Trophoblast cell (in vitro differentiated cells and primary cell): ENCODE measurements around the gene SOX6.
"Not testable (repeated sequence)": the region's sequence is repeated elsewhere in the genome, so short reads cannot be mapped to it uniquely, and the experiment has no call there.

ENCODE experiments used
- DNase-seq, 2 donors: peaks; one replicate each; pipeline ENCODE4 v3.0.0-alpha.2; 2016
- H2AFZ ChIP-seq: 2 replicates; pipeline ENCODE4 v1.6.1; 2013; ENCODE audit warnings: low read length, moderate library complexity, mild to moderate bottlenecking; ENCODE audit not compliant: insufficient read depth, poor library complexity
- H2AK5ac ChIP-seq: 2 replicates; pipeline ENCODE4 v1.6.1; 2013; ENCODE audit warnings: mild to moderate bottlenecking, low read length
- H2BK120ac ChIP-seq: 2 replicates; pipeline ENCODE4 v1.6.1; 2013; ENCODE audit warnings: low read length, mild to moderate bottlenecking, moderate library complexity; ENCODE audit not compliant: insufficient read depth, poor library complexity
- H2BK12ac ChIP-seq: 2 replicates; pipeline ENCODE4 v1.6.1; 2013; ENCODE audit warnings: mild to moderate bottlenecking, low read length, moderate library complexity
- H2BK5ac ChIP-seq: 2 replicates; pipeline ENCODE4 v1.6.1; 2013; ENCODE audit warnings: low read length, low read depth, moderate library complexity, mild to moderate bottlenecking; ENCODE audit not compliant: poor library complexity
- H3K14ac ChIP-seq: 2 replicates; pipeline ENCODE4 v1.6.1; 2013; ENCODE audit warnings: mild to moderate bottlenecking, low read length
- H3K18ac ChIP-seq: 2 replicates; pipeline ENCODE4 v1.6.1; 2013; ENCODE audit warnings: mild to moderate bottlenecking, low read length
- H3K23ac ChIP-seq: 2 replicates; pipeline ENCODE4 v1.6.1; 2013; ENCODE audit warnings: low read length
- H3K27ac ChIP-seq: 2 replicates; pipeline ENCODE4 v1.5.1; 2013; ENCODE audit warnings: low read depth, mild to moderate bottlenecking, inconsistent platforms, low read length, moderate library complexity
- H3K27me3 ChIP-seq: 2 replicates; pipeline ENCODE4 v1.6.1; 2013; ENCODE audit warnings: inconsistent platforms, mild to moderate bottlenecking, low read length, moderate library complexity; ENCODE audit not compliant: insufficient read depth
- H3K36me3 ChIP-seq, 2 experiments: 1 replicate in 1 of 2; 2 replicates in 1 of 2; pipeline ENCODE4 v1.6.1; 2013; ENCODE audit warnings: low read length in 2 of 2, mild to moderate bottlenecking in 2 of 2, moderate library complexity in 1 of 2; ENCODE audit not compliant: insufficient read depth in 2 of 2, control insufficient read depth in 1 of 2
- H3K4ac ChIP-seq: 2 replicates; pipeline ENCODE4 v1.6.1; 2013; ENCODE audit warnings: low read depth, mild to moderate bottlenecking, low read length, moderate library complexity
- H3K4me1 ChIP-seq, 2 experiments: 1 replicate in 1 of 2; 2 replicates in 1 of 2; pipeline ENCODE4 v1.6.1; 2013; ENCODE audit warnings: low read length in 2 of 2, mild to moderate bottlenecking in 2 of 2, moderate library complexity in 1 of 2; ENCODE audit not compliant: insufficient read depth in 2 of 2, control insufficient read depth in 1 of 2
- H3K4me2 ChIP-seq: 2 replicates; pipeline ENCODE4 v1.6.1; 2013; ENCODE audit warnings: inconsistent platforms, mild to moderate bottlenecking, low read length, moderate library complexity
- H3K4me3 ChIP-seq: 2 replicates; pipeline ENCODE4 v1.5.1; 2013; ENCODE audit warnings: mild to moderate bottlenecking, low read depth, low read length, inconsistent platforms
- H3K79me1 ChIP-seq: one replicate; pipeline ENCODE4 v1.6.1; 2013; ENCODE audit warnings: low read length
- H3K79me2 ChIP-seq: 2 replicates; pipeline ENCODE4 v1.6.1; 2013; ENCODE audit warnings: low read length, mild to moderate bottlenecking; ENCODE audit not compliant: control insufficient read depth, insufficient read depth, poor library complexity
- H3K9ac ChIP-seq: 2 replicates; pipeline ENCODE4 v1.6.1; 2013; ENCODE audit warnings: mild to moderate bottlenecking, low read length
- H3K9me3 ChIP-seq: 2 replicates; pipeline ENCODE4 v1.6.1; 2013; ENCODE audit warnings: low read depth, mild to moderate bottlenecking, control low read depth, inconsistent platforms, low read length; ENCODE audit not compliant: insufficient read depth
- H4K12ac ChIP-seq: 2 replicates; pipeline ENCODE4 v1.6.1; 2013; ENCODE audit warnings: low read depth, mild to moderate bottlenecking, low read length, moderate library complexity
- H4K8ac ChIP-seq: 2 replicates; pipeline ENCODE4 v1.6.1; 2013; ENCODE audit warnings: low read depth, mild to moderate bottlenecking, low read length, moderate library complexity
- H4K91ac ChIP-seq: one replicate; pipeline ENCODE4 v1.6.1; 2013; ENCODE audit warnings: low read depth, mild to moderate bottlenecking, low read length, moderate library complexity
- WGBS: extraction: QIAGEN DNeasy Blood & Tissue Kit; methylation state at CpG from one replicate; pipeline ENCODE4 v1.1.7; 2013; ENCODE audit warnings: missing lambda C conversion rate; ENCODE audit not compliant: insufficient read length, insufficient coverage; ENCODE audit errors: extremely low coverage; 5-methylcytosine and 5-hydroxymethylcytosine counted together

Gene SOX6

GRCh38 chr11:16031210-16031609, 325.1 kb downstream of the SOX6 start:
- Histone ChIP-seq H4K12ac (no peak overlapping the region), H3K18ac (no peak overlapping the region), H3K27me3 (no peaks in the 10 kb centered on the region), H2AK5ac (no peak overlapping the region), H2BK120ac (no peak overlapping the region), H3K36me3 (no peaks in the 10 kb centered on the region), H3K79me1 (no peaks in the 10 kb centered on the region), H4K8ac (no peak overlapping the region), H3K9me3 (no peaks in the 10 kb centered on the region), H2BK5ac (no peak overlapping the region), H3K27ac (no peak overlapping the region), H3K4me2 (no peak overlapping the region), H3K79me2 (no peaks in the 10 kb centered on the region), H3K14ac (no peak overlapping the region), H3K4ac (no peak overlapping the region), H2AFZ (no peak overlapping the region), H3K9ac (no peak overlapping the region), H3K4me1 (no peaks in the 10 kb centered on the region), H3K23ac (no peak overlapping the region), H4K91ac (no peak overlapping the region), H2BK12ac (no peak overlapping the region), H3K4me3 (no peak overlapping the region)
- DNase-seq, result no peak
- no CpG with 5 or more reads among the region's 1 CpG for WGBS

GRCh38 chr11:16030664-16031063, 325.7 kb downstream of the SOX6 start:
- no peaks in the 10 kb centered on the region for H3K27me3 ChIP-seq
- H2BK5ac ChIP-seq, result no peak overlapping the region
- H3K9ac ChIP-seq, result no peak overlapping the region
- H2BK12ac ChIP-seq, result no peak overlapping the region
- no peak overlapping the region for H2AFZ ChIP-seq
- no peak overlapping the region for H4K12ac ChIP-seq
- no peak overlapping the region for H3K4ac ChIP-seq
- H4K8ac ChIP-seq, result no peak overlapping the region
- H3K4me1 ChIP-seq, result no peaks in the 10 kb centered on the region
- no CpG with 5 or more reads among the region's 1 CpG for WGBS
- no peak overlapping the region for H3K23ac ChIP-seq
- H3K79me2 ChIP-seq, result no peaks in the 10 kb centered on the region
- no peak overlapping the region for H4K91ac ChIP-seq
- no peak overlapping the region for H2AK5ac ChIP-seq
- no peaks in the 10 kb centered on the region for H3K9me3 ChIP-seq
- no peak overlapping the region for H3K18ac ChIP-seq
- no peak overlapping the region for H3K14ac ChIP-seq
- H3K4me2 ChIP-seq, result no peak overlapping the region
- no peaks in the 10 kb centered on the region for H3K79me1 ChIP-seq
- no peak for DNase-seq
- H3K36me3 ChIP-seq, result no peaks in the 10 kb centered on the region
- H3K4me3 ChIP-seq, result no peak overlapping the region
- no peak overlapping the region for H3K27ac ChIP-seq
- H2BK120ac ChIP-seq, result no peak overlapping the region

- not testable (repeated sequence) for H4K12ac ChIP-seq, H4K8ac ChIP-seq, H3K4ac ChIP-seq, H3K79me1 ChIP-seq, H3K4me3 ChIP-seq, H3K14ac ChIP-seq, H3K18ac ChIP-seq, H4K91ac ChIP-seq, H3K79me2 ChIP-seq, H3K23ac ChIP-seq, H2AK5ac ChIP-seq, H2BK5ac ChIP-seq, H2BK12ac ChIP-seq, H2BK120ac ChIP-seq, H2AFZ ChIP-seq, H3K9ac ChIP-seq, H3K27me3 ChIP-seq, H3K27ac ChIP-seq, H3K36me3 ChIP-seq, H3K9me3 ChIP-seq, H3K4me1 ChIP-seq, H3K4me2 ChIP-seq
- no CpG with 5 or more reads among the region's 10 CpGs for WGBS
- peak; percentile 10 to 18 for DNase-seq
Measured at GRCh38 chr11:16029151-16029550, 327.2 kb downstream of the SOX6 start.

- Histone ChIP-seq H2AFZ (no peak overlapping the region), H4K91ac (no peak overlapping the region), H2BK120ac (no peak overlapping the region), H3K36me3 (no peaks in the 10 kb centered on the region), H3K79me1 (no peaks in the 10 kb centered on the region), H3K4me3 (no peak overlapping the region), H3K4me1 (no peaks in the 10 kb centered on the region), H3K79me2 (no peaks in the 10 kb centered on the region), H3K14ac (no peak overlapping the region), H2AK5ac (no peak overlapping the region), H2BK5ac (no peak overlapping the region), H3K18ac (no peak overlapping the region), H4K12ac (no peak overlapping the region), H3K4me2 (no peak overlapping the region), H2BK12ac (no peak overlapping the region), H3K4ac (no peak overlapping the region), H3K9ac (no peak overlapping the region), H3K27me3 (no peaks in the 10 kb centered on the region), H3K9me3 (no peaks in the 10 kb centered on the region), H3K23ac (no peak overlapping the region), H3K27ac (no peak overlapping the region), H4K8ac (no peak overlapping the region)
- peak; percentile 49 to 65 for DNase-seq
- no CpG with 5 or more reads among the region's 6 CpGs for WGBS
Measured at GRCh38 chr11:16028419-16028818, 327.9 kb downstream of the SOX6 start.
